Stimulated activated memory B cell treated with anti-CD40 and anti-IgM and Interleukin-4, amounts not matched to agents 10 μg/mL and 1 μg/mL and 100 μg/mL, for 72 hours (primary cell): Measurements from ENCODE around the gene ESF1.

Source experiments
- ATAC-seq: fragments of 150-1000 bp; cut with Tn5 transposase; 2 replicates; pipeline ENCODE4 v1.10.0; 2021
- H3K27ac Mint-ChIP-seq: one replicate; pipeline ENCODE4 v1.8.0; 2022; ENCODE audit warnings: mild to moderate bottlenecking, mixed read lengths
- H3K27me3 Mint-ChIP-seq: one replicate; pipeline ENCODE4 v1.8.0; 2022; ENCODE audit warnings: mixed read lengths
- H3K36me3 Mint-ChIP-seq: one replicate; pipeline ENCODE4 v1.8.0; 2022; ENCODE audit warnings: mixed read lengths
- H3K4me1 Mint-ChIP-seq: one replicate; pipeline ENCODE4 v1.8.0; 2022; ENCODE audit warnings: mixed read lengths
- H3K4me3 Mint-ChIP-seq: one replicate; pipeline ENCODE4 v1.8.0; 2022; ENCODE audit warnings: mild to moderate bottlenecking, moderate library complexity, mixed read lengths
- H3K9me3 Mint-ChIP-seq: one replicate; pipeline ENCODE4 v1.8.0; 2022; ENCODE audit warnings: mixed read lengths

Gene ESF1

GRCh38 chr20:13684566-13685222 is 100.0 kb downstream of the ESF1 start:
- Mint-ChIP-seq H3K4me3 (no peak overlapping the region), H3K9me3 (no peaks in the 10 kb centered on the region), H3K36me3 (no peaks in the 10 kb centered on the region), H3K27me3 (no peaks in the 10 kb centered on the region), H3K4me1 (peaks cover 33% of the 10 kb centered on the region), H3K27ac (peak overlapping the region; percentile 11)
- ATAC-seq: peak; percentile 69

- H3K4me1 Mint-ChIP-seq: peaks cover 33% of the 10 kb centered on the region
- no peaks in the 10 kb centered on the region for H3K27me3 Mint-ChIP-seq
- no peaks in the 10 kb centered on the region for H3K9me3 Mint-ChIP-seq
- H3K4me3 Mint-ChIP-seq: no peak overlapping the region
- ATAC-seq: no peak
- no peaks in the 10 kb centered on the region for H3K36me3 Mint-ChIP-seq
- H3K27ac Mint-ChIP-seq: peak overlapping the region; percentile 11
These were observed 100.9 kb downstream of the ESF1 start for GRCh38 chr20:13683833-13684232.

GRCh38 chr20:13681248-13682125 is 103.2 kb downstream of the ESF1 start:
- peak; percentile 69 for ATAC-seq
- no peaks in the 10 kb centered on the region for H3K9me3 Mint-ChIP-seq
- no peaks in the 10 kb centered on the region for H3K36me3 Mint-ChIP-seq
- no peak overlapping the region for H3K4me3 Mint-ChIP-seq
- H3K4me1 Mint-ChIP-seq: peaks cover 28% of the 10 kb centered on the region
- no peak overlapping the region for H3K27ac Mint-ChIP-seq
- no peaks in the 10 kb centered on the region for H3K27me3 Mint-ChIP-seq

GRCh38 chr20:13678944-13679343 is 105.8 kb downstream of the ESF1 start:
- Mint-ChIP-seq H3K9me3 (peaks cover 3% of the 10 kb centered on the region), H3K4me1 (peaks cover 5% of the 10 kb centered on the region), H3K4me3 (no peak overlapping the region), H3K27ac (no peak overlapping the region), H3K36me3 (no peaks in the 10 kb centered on the region), H3K27me3 (peaks cover 8% of the 10 kb centered on the region)
- ATAC-seq: no peak

- Mint-ChIP-seq H3K4me1 (no peaks in the 10 kb centered on the region), H3K27me3 (peaks cover 8% of the 10 kb centered on the region), H3K4me3 (no peak overlapping the region), H3K27ac (no peak overlapping the region), H3K36me3 (no peaks in the 10 kb centered on the region), H3K9me3 (peaks cover 3% of the 10 kb centered on the region)
- ATAC-seq: no peak
These were observed 107.5 kb downstream of the ESF1 start for GRCh38 chr20:13677241-13677640.

- no peaks in the 10 kb centered on the region for H3K4me1 Mint-ChIP-seq
- H3K27ac Mint-ChIP-seq: no peak overlapping the region
- no peak overlapping the region for H3K4me3 Mint-ChIP-seq
- no peaks in the 10 kb centered on the region for H3K36me3 Mint-ChIP-seq
- H3K27me3 Mint-ChIP-seq: peaks cover 8% of the 10 kb centered on the region
- H3K9me3 Mint-ChIP-seq: peaks cover 3% of the 10 kb centered on the region
- ATAC-seq: no peak
These were observed 108.0 kb downstream of the ESF1 start for GRCh38 chr20:13676682-13677081.

GRCh38 chr20:13672690-13673089 is 112.0 kb downstream of the ESF1 start:
- H3K4me1 Mint-ChIP-seq: peaks cover 4% of the 10 kb centered on the region

GRCh38 chr20:13671916-13672378 is 112.8 kb downstream of the ESF1 start:
- Mint-ChIP-seq H3K4me3 (no peak overlapping the region), H3K27ac (no peak overlapping the region), H3K36me3 (no peaks in the 10 kb centered on the region), H3K4me1 (peaks cover 4% of the 10 kb centered on the region), H3K27me3 (peaks cover 8% of the 10 kb centered on the region), H3K9me3 (peaks cover 3% of the 10 kb centered on the region)
- ATAC-seq: no peak

More at GRCh38 chr20:13672690-13673089, 112.0 kb downstream of the ESF1 start:
- Mint-ChIP-seq H3K36me3 (no peaks in the 10 kb centered on the region), H3K27me3 (peaks cover 8% of the 10 kb centered on the region), H3K27ac (no peak overlapping the region), H3K4me3 (no peak overlapping the region), H3K9me3 (peaks cover 3% of the 10 kb centered on the region)
- ATAC-seq: no peak

GRCh38 chr20:13671512-13671911 is 113.2 kb downstream of the ESF1 start:
- Mint-ChIP-seq H3K9me3 (peaks cover 3% of the 10 kb centered on the region), H3K36me3 (no peaks in the 10 kb centered on the region), H3K27ac (no peak overlapping the region), H3K27me3 (peaks cover 8% of the 10 kb centered on the region), H3K4me1 (peaks cover 4% of the 10 kb centered on the region), H3K4me3 (no peak overlapping the region)
- no peak for ATAC-seq

- peaks cover 3% of the 10 kb centered on the region for H3K9me3 Mint-ChIP-seq
- peaks cover 4% of the 10 kb centered on the region for H3K4me1 Mint-ChIP-seq
- H3K4me3 Mint-ChIP-seq: no peak overlapping the region
- H3K36me3 Mint-ChIP-seq: no peaks in the 10 kb centered on the region
- H3K27me3 Mint-ChIP-seq: peaks cover 6% of the 10 kb centered on the region
- no peak for ATAC-seq
- H3K27ac Mint-ChIP-seq: no peak overlapping the region
These were observed 114.6 kb downstream of the ESF1 start for GRCh38 chr20:13670160-13670559.

GRCh38 chr20:13665709-13666395 is 118.9 kb downstream of the ESF1 start:
- no peak overlapping the region for H3K27ac Mint-ChIP-seq
- no peak for ATAC-seq
- no peak overlapping the region for H3K4me3 Mint-ChIP-seq
- H3K27me3 Mint-ChIP-seq: no peaks in the 10 kb centered on the region
- peaks cover 4% of the 10 kb centered on the region for H3K4me1 Mint-ChIP-seq
- H3K9me3 Mint-ChIP-seq: no peaks in the 10 kb centered on the region
- no peaks in the 10 kb centered on the region for H3K36me3 Mint-ChIP-seq
